CD4-positive, alpha-beta T cell treated with Interferon alpha-2 for 1 hour (primary cell): ENCODE measurements around the gene LTBP1.
A peak's percentile ranks its signal among the peaks of the same experiment; 100 is the strongest.

Experiments
- DNase-seq, 2 donors: peaks; one replicate each; pipeline ENCODE4 v3.0.0-alpha.2; 2020 to 2022

The LTBP1 gene

GRCh38 chr2:33122726-33123125 lies 176.0 kb downstream of the LTBP1 start:
- no peak for DNase-seq

DNA sequence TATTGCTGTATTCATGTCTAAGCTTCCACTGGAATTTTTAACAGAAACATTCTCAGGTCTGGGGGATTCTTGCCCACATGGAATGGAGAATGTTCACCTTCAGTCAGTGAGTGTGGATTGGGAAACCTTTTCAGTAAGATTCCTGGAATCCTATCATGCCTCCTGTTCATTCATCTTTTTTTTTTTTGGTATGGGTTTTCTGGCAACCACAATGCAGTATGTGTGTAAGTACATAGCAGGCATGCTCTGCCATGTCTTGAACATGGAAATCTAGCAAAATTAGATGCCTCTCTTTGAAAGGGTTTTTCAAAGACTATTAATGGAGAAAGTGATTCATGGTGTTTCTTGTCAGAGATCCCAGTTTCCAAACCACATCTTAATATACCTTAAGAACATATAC lies 176.5 kb downstream of the LTBP1 start:
- no peak for DNase-seq

DNA sequence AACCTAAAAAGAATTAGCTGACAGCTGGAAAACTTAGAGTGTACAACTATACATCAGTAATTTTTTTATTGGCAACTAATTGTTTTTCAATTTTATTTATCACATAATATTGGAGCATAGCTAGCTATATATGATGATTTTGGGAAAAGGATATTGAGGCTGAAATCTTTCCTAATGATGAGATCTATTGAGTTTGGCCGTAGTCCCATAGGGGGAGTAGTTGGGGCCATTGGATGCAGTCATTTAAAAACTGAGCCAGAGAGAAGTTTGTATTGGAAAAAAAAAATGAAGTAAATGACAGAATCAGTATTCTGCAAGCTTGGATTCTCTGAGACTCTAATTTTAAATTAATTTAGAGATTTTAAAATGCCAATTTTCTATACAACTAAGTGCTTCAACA lies 179.8 kb downstream of the LTBP1 start:
- DNase-seq: no peak

DNA sequence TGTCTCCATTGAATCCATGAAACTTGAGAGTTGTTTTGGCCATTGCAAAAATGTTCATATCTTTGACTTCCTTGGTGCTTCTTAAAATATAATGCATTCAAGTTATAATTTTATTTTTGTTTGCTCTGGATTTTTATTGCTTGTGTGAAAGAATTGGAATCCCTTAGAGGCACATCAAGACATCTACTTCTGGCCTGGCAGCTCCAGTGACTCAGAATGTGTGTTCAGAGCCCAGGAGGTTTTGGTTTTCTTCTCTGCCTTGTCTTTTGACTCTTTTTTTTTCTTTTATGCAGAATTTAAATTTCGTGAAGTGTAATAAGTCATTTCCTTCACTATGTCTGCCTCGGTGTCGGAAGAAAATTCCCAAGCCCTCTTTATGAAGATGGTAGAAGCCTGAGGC lies 180.2 kb downstream of the LTBP1 start:
- DNase-seq: no peak

DNA sequence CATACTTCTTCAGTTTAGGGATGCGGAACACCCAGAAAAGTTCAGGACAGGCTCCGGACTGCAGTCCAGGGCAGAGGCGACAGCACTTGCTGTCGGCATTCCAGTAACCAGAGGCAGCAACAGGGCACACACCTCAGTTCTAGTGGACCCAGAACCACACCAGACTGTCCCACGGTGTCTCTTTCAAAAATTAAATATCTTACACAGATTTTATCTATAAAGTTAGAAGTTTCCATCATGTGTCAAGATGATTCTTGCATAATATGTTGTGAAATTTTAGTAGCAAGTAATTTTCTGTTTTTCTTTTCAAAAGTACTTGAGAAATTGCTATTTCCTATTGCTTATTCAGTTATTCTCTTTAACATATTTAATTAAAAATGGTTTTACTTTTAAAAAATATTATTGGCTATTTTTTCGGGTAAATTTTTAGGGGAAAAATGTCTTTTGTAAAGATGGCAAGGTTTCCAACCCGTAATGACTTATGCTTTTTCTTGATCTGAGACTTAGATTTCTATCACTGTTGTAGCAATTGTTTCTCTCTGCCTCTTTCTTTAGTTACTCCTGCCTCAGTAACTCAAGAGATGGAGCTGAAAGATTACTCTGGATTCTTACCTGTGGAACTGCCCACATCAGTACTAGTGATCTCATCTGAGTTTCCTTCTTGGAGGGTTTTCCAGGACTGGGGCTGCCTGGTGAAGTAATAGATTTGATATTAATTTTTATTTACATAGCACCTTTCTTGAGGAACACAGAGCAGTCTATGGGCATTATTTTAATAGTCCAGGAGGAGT lies 182.7 kb downstream of the LTBP1 start:
- no peak for DNase-seq

DNA sequence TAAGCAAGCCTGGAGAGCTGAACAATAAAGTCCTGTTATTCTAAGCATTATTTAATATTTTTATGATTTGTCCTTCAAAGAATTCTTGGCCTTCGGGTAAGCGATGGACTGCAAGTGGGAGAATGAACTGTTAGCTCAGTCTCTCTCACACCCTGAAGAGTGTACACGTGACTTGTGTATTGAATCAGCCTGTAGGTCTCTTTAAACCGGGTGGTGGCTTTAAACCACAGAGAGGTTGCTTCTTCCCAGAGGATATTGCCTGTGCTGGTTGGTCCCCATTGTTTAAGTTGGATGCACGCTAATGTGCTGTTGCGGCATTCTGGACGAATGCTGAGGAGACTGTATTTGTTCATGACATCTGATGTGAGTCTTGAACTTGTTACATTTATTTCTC lies 183.3 kb downstream of the LTBP1 start:
- DNase-seq: no peak

DNA sequence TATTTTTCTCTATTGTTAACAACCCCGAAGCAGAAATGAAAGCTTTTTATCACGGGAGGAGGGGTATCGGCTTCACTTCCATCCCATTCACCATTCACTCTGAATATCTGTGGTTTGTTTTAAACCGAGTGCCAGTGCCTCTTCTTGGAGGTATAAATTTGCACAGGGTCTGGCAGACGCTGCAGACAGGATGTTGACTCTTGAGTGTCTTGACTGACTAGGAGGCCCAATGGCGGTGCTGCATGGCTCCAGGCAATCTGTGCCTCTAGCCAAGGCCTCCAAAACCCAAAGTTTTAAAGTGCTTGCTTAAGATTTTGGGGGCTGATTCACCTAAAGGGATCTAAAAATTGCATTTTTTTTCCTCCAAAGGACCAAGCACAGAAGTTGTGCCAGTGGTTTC lies 183.8 kb downstream of the LTBP1 start:
- no peak for DNase-seq

DNA sequence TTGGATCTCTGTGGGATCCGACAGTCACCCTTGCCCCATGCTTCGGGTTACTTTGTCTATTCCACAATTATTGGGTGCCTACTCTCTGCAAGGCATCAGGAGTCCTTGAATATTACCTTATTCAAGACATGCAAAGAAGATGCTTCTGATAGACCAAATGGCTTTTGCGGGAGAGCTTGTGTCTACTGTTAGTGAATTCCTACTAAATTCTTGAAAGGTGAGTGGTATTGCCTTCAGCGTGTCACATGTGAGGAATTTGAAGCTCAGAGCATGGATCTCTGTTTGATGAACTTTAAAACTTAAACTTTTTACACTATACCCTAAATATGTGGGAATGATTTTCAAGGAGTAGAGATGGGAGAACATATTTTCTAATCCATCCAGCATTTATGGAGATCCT lies 184.4 kb downstream of the LTBP1 start:
- no peak for DNase-seq

GRCh38 chr2:33131749-33132148 lies 185.0 kb downstream of the LTBP1 start:
- no peak for DNase-seq

DNA sequence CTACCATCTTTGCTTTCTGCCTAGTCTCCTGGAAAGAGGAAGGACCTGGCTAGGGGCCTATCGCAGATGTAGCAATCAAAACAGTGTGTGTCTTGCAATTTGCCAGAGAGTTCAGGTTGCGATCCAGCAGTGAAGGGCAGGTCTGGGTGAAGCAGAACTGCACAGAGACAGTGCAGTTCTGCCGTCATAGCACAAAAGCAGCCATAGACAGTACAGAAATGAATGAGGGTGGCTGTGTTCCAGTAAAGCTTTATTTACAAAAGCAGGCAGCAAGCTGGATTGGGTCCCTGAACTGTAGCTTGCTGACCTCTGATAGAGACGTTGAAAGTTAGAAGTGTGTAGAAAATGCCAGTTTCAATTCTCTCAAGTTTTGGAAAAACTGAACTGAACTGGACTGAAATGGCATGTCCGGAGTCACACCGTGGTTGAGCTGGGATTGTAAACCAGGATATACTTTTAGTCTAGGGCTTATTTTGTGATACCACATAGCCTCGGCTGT lies 186.8 kb downstream of the LTBP1 start:
- no peak for DNase-seq

- DNase-seq: no peak
Observed at GRCh38 chr2:33134086-33134771, 187.5 kb downstream of the LTBP1 start.

DNA sequence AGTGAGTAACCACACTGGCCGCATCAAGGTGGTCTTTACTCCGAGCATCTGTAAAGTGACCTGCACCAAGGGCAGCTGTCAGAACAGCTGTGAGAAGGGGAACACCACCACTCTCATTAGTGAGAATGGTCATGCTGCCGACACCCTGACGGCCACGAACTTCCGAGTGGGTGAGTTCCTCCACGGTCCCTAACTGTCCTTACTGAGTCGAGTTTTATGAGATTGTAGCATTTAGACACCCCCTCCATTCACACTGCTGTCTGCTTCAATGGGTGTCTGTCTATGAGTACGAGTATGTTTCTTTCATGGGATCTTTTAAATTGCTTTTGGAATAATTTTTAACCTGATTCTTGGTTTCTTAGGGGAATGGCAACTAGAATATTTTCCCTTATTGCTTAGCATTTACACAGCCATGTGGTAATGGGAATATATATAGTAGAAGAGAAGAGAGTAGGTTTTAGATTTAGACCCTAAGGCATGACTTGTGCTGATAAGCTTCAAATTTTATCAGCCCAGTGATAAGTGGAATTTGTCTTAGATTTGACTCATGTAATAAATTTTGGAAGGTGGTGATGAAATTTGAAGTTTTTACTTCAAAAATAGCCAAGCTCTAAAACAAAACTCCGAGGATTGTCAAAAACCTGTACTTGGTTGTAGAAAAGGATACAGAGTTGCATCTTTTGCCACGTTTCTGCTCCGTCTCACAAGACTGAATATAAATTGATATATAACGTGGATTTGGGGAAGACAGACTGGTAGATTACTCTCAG lies 188.2 kb downstream of the LTBP1 start:
- DNase-seq: peak in 1 of 2 donors; percentile 1

DNA sequence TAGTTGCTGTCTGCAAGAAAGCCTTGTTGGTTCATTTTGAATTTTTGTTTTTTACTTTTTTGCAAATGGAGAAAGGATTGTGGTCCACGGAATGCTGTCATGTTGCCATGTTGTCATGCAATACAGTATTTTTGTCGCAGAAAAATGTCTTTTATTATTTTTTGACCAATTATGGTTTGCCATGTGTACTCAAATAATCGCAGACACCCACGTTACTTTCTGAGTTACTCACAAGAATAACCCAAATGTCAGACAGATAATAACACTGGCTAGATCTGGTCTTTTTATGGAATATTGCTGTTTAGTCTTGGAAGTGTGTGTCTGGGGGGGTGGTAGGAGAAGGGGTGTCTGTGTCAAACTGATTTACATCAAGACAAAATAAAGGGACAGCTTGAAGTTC lies 188.9 kb downstream of the LTBP1 start:
- no peak for DNase-seq

DNA sequence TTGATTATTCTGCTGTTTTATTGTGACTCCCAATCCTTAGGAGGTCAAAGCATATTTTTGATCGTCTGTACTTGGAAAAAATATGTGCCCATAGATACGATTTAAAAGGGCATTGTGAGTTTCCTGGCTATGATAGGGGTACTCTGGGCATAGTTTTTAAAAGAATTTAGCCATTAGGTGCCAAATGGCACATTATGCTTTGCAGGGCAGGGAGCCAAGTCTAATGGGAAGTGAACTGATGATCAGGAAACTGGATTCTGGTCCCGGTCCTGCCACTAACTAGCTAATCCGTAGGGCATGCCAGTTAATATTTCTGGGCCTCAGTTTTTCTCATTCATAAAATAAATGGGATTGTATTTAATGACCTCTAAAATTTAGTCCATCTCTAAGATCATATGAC lies 189.3 kb downstream of the LTBP1 start:
- no peak for DNase-seq

DNA sequence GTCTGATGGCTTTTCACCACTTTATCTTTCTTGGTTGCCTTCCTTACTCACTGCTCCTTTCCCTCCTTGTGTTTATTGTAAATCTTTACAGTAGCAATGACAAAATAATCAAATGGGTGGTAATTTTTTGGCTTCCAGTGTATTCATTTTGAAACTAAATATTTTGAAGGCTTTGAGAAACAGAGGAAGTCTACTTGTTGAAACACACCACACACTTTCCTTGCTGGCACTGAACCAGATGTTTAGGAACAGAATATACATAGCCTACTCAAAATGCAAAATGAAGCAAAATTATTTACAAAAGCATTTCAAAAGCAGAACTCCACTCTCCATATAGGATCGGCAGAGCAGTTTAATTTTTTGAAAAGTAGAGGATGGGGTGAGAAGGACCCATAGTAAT lies 189.8 kb downstream of the LTBP1 start:
- no peak for DNase-seq

- DNase-seq: no peak
Observed at GRCh38 chr2:33137331-33137730, 190.6 kb downstream of the LTBP1 start.

DNA sequence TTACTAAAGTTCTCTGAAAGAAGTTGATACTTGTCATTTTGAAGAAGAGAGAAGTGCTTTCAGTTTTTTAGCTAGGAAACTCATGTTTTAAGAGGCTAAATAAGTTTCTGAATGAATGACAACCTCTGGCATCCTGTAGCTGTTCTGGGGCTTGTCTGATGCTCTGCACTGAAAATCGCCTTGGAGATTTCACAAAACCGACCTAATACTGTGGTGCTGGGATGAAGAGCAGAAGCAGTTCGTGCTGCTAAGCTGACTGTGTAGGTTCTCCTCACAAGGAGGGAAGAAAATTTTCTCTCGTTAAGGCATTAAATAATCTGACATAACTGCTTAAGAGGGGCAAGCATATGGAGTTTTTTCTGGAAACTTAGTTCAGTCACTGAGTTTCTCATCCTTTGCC lies 193.2 kb downstream of the LTBP1 start:
- no peak for DNase-seq

DNA sequence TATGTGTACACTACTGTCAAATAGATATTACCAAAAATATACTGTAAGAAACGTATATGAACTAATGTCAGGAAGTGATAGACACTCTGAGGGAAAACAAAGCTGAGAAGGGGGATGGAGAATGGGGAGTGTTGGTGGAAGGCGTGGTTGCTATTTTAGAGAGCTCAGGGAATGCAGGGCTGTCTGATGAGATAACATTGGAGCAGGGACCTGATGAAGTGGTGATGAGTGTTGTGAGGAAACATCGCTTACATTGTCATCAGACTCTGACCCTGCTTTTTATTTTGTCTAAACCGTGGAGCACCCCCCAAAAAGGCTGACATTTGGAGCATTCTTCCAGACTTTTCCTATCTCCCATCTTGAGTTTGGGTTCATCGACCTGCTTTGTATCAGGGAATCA lies 194.7 kb downstream of the LTBP1 start:
- no peak for DNase-seq

DNA sequence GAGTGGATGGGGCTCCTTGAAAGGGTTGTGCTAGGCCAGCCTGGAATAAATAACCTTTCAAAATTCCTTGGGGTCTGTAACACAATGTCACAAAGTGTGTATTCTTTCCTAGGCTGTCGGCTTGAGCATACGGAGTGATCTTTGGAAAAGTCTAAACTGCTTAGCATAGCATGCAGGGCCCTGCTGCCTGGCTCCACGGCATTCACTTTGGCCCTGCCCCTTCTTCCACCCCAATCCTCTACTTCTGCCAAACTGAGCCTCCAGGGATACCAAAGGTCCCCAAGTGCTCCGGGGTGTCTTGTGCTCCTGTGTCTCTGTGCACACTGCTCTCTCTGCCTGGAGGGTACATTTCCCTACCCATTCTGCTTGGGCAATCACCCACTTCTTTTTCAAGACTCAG lies 196.1 kb downstream of the LTBP1 start:
- DNase-seq: no peak

- DNase-seq: no peak
Observed at GRCh38 chr2:33144243-33144642, 197.5 kb downstream of the LTBP1 start.

GRCh38 chr2:33145459-33145858 lies 198.7 kb downstream of the LTBP1 start:
- no peak for DNase-seq

DNA sequence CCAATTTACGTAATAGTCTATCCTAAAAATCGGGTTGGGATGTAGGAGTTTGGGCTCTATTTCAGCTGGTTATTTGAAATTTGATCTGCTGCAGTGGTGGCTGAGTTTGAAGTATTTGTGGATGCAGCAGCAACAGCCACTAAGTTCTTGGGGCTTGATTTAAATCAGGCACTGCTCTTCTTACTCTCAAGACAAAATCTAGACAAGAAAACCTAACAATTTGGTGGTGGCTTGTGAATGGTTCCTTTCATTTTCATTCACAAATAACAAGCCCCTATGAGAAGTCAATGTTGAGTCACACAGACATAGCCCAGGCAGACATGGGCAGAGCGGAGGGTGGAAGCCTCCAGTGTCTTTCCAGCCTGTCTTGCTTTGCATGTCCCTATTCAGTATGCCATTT lies 199.3 kb downstream of the LTBP1 start:
- no peak for DNase-seq

GRCh38 chr2:33153008-33153407 lies 206.3 kb downstream of the LTBP1 start:
- no peak for DNase-seq

DNA sequence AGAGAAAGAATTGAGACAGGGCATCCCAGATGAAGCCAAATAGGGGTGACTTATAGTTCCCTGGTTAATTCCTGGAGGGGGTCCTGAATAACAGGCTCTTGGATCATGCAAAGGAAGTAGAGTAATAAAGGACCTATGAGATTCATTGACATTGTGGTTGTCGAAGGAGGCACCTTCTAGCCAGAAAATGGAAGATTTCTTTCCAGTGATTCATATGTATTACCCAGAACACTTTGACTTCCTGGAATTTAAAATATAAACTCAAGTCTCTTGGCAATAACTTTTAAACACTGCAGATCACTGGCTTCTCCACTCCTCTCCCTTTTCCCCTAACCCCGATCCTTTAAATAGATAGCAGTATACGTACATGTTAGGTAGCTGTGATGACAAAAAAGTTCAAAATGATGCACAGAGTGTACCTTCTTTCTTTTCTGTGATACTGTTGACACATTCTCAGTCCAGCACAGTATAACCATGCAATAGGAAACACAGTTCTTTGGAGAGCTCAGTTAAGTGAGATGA lies 211.8 kb downstream of the LTBP1 start:
- DNase-seq: no peak
